ENCODE data around the gene TCL1A.

DNA sequence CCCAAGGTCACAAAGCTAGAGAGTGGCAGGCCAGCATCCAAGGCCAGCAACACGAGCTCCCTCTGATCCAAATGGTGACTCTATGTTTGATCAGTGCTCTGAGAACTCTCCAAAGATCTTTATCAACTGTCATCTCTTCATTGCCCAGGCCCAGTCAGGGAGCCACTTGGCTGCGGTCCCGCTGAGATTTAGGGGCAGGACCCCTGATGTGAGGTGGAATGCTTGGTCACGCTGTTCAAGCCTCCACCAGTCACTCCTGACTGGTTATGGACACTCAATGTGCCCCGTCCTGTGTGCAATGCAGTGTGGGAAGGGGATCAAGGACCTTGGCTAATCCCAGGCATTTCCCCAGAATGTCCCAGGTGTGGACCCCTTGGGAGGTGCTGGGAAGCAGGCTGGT, 47.5 kb downstream of the TCL1A start:
- TF ChIP-seq, protein P1, sequence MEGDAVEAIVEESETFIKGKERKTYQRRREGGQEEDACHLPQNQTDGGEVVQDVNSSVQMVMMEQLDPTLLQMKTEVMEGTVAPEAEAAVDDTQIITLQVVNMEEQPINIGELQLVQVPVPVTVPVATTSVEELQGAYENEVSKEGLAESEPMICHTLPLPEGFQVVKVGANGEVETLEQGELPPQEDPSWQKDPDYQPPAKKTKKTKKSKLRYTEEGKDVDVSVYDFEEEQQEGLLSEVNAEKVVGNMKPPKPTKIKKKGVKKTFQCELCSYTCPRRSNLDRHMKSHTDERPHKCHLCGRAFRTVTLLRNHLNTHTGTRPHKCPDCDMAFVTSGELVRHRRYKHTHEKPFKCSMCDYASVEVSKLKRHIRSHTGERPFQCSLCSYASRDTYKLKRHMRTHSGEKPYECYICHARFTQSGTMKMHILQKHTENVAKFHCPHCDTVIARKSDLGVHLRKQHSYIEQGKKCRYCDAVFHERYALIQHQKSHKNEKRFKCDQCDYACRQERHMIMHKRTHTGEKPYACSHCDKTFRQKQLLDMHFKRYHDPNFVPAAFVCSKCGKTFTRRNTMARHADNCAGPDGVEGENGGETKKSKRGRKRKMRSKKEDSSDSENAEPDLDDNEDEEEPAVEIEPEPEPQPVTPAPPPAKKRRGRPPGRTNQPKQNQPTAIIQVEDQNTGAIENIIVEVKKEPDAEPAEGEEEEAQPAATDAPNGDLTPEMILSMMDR (IDR thresholded peaks at IDR 0.05; ENCODE audit: low read depth, low read length, poor library complexity, severe bottlenecking): no peak
- TF ChIP-seq EZH2phosphoT487 (IDR thresholded peaks at IDR 0.05; ENCODE audit: borderline replicate concordance, low read length): no peak
